Suppressor macrophage treated with lipopolysaccharide for 4 hours (primary cell): Measurements from ENCODE around the gene EPB41L4A.

Experiments
- DNase-seq: peaks from one replicate; pipeline ENCODE4 v3.0.0-alpha.2; 2020

EPB41L4A gene

GRCh38 chr5:112350626-112351025 lies 68.5 kb downstream of the EPB41L4A start:
- no peak for DNase-seq

- DNase-seq = no peak
Measured at GRCh38 chr5:112349371-112349770, 69.7 kb downstream of the EPB41L4A start.

DNA sequence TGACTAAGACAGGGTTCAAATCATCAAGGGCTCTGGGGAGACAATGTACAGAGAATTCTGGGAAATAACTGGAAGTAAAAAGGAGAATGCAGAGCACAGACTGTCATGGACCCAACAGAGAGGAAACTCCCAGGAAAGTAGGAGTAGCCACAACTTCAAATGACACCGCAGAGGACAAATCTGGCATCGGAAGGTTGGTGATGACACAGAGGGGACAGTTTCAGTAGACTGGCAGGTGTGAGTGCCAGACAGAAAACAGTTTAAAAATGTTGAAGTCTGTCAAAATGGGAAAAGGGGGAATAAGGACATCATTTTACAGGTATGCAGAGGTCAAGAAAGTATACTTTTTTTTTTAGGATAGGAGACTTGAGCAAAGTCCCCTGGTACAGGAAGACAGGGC lies 70.2 kb downstream of the EPB41L4A start:
- no peak for DNase-seq

- no peak for DNase-seq
Measured at GRCh38 chr5:112348387-112348786, 70.7 kb downstream of the EPB41L4A start.

DNA sequence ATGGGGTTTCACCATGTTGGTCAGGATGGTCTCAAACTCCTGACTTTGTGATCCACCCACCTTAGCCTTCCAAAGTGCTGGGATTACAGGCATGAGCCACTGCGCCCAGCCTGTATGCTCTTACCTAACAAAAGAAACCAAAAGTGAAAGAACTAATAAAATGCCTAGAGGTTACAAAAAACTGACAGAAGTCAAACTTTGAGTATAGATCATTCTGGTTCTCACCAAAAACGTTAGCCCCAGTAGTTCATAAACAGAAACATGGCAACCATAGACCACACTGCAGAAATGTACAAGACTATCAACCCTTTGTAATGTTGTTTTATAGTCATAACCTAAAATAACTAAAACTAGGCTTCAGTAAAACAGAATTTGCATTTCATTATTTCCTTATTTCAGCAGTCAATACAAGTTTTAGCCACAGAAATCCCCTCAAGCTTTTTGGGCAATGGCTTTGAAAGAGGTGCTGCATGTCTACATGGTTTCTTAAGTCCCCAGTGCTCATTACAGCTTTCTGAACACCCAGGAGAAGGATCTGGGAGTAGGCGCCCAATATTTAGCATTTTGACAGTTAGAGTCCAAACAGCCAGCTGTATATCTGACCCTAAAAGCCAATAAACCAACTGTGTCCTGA lies 72.5 kb downstream of the EPB41L4A start:
- no peak for DNase-seq

DNA sequence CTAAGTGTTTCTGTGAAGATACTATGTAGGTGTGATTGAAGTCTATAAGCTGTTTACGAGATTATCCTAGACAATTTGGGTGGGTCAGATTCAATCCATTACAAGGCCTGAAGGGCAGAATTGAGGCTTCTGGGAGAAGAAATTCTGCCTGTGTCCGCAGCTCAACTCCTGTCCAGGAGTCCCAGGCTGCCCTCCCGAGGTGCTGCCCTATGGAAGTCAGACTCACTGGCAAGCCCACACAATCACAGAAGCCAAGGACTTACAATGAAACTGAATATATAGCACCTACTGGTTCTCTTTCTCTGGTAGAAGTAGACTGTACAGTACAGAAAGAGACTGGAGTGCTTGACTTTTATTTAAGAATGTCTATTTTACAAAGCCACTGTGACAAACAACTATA lies 74.5 kb downstream of the EPB41L4A start:
- DNase-seq = no peak

GRCh38 chr5:112342389-112342788 lies 76.7 kb downstream of the EPB41L4A start:
- no peak for DNase-seq

DNA sequence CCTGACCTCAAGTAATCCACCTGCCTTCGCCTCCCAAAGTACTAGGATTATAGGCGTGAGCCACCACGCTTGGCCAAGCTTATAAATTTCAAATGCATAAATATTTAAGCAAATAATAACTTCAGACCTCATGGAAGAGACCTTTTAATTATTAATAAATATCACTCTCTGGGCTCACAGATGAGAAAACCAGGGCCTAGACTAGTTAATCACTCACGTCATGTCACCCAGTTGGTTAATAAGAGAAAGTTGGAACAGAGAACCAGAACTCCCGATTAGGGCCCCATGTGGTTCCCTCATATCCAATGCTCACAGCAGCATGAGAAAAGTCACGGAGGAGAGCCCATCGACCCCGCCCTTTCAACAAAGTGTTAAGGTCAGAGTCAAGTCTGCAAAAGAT lies 79.3 kb downstream of the EPB41L4A start:
- no peak for DNase-seq

DNA sequence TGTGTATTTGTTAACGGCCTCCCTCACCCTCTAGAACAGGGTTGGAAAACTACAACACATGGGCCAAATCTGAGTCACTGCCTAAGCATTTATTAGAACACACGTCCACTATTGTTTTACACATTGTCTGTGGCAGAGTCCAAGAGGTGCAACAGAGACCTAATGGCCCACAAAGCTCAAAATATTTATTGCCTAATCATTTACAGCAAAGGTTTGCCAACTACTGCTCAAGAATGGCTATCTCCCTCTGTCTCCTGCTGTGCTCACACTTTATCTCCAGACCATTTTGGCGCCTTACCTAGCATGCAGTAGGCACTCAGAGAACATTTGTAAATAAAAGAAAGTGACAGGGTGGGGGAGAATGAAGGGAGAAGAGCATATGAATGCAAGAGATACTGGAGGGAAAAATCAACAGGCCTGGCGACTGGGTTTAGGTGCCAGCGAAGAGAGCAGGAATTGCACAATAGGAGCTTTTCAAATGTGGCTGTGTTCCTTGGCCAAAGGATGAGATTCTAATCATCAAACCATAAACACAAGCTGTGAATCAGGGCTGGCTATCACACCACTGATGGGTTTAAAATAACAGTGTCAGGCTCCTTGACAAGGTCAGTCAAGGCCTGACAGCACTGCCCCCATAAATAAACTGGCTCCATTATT lies 80.3 kb downstream of the EPB41L4A start:
- DNase-seq = no peak

GRCh38 chr5:112333331-112333781 lies 85.7 kb downstream of the EPB41L4A start:
- no peak for DNase-seq

GRCh38 chr5:112331892-112332291 lies 87.2 kb downstream of the EPB41L4A start:
- DNase-seq = no peak

DNA sequence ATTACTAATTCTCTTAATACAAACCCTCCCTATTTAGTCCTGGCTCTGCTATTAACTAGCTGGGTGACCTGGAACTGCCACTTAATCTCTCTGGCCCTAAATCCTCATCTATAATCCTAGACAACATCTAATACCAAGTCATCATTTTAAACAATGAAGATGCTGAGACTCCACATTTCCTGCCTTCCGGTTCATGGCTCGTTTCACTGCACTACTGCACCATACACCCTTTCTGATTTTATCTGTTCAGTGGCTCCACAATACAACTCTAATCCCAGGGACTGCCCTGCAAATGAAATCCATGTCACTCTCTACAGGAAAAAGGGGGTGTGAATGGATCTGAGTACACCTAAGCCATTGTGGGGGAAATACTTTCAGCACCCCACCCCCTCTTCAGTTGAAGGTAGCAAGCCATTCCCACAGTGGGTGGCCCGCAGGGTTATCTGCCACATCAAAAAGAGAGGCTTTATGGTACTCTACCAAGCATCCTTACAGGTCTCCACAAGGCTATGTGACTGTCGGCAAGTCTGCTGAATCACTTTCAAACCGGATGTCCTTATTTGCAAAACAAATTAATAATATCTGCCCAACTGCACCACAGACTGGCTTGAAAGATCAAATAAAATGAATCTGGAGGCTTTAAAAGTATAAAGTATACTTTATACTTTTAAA lies 89.5 kb downstream of the EPB41L4A start:
- no peak for DNase-seq

- DNase-seq = no peak
Measured at GRCh38 chr5:112323166-112323565, 95.9 kb downstream of the EPB41L4A start.

DNA sequence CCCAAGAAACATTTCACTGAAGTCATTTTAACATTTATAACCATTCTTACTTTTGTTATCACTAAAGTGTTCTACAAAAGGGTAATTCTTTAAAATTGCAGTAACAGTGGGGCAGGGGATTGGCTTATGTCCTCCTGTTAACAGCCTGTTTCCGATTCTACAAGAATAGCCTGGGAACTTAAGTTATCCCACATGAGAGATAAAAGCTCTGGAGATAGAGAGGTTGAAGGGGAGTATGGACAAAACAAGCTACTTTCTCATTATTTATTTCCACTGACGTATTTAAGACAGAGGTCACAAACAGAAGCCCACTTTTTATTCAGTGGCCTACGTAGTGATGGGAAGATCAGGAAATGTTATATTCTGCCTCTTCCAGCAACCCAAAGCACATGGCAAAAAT lies 98.7 kb downstream of the EPB41L4A start:
- no peak for DNase-seq

GRCh38 chr5:112318346-112318745 lies 100.7 kb downstream of the EPB41L4A start:
- no peak for DNase-seq

DNA sequence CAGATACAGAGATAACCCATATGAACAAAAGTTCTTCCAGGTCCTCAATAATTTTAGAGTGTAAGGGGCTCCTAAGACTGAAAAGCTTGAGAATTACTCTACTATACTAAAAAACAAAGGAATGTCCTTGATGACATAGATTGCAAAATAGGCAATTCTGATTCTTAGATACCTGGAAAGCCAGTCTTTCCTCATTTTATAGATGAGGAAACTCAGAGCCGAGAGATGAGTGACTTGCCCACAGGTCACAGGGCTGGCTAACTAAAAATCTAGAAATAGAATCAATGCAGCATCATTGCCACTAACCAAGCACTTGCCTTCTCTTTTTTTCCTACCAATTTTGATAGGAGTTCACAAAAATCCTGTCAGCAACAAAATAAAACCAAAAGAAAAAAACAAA lies 101.2 kb downstream of the EPB41L4A start:
- DNase-seq = no peak

DNA sequence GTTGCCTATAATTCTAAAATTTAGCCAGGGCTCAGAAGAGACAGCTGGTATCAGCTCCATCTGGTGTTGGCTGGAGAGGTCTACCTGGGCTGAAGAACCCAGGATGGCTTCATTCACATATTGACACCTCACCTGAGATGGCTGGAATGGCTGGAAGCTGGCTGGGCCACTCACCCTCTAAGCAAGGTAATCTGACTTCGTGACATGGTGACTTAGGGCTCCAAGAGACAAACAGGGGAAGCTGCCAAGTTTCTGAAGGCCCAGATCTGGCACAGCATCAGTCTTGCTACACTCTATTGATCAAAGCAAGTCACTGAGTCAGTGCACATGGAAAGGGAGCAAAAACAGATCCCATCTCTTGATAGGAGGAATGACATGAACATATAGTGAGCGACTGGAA lies 102.3 kb downstream of the EPB41L4A start:
- DNase-seq = no peak

DNA sequence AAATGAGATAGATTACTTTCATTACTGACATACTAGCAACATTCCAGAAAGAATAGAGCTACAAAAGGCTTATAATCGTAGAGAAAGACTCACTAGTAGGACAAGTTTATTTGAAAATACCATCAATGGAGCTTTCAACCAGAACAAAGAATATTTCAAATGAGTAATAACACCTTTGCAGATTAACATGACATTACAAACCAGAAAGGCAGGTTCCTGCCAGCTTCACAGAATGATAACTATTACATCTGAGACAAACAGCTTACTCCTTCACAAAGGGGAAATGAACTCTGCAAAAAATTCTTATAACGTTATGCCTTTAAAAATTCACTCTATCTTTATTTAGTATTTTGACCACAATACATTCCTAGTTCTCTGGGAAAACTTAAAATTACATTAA lies 103.1 kb downstream of the EPB41L4A start:
- no peak for DNase-seq

DNA sequence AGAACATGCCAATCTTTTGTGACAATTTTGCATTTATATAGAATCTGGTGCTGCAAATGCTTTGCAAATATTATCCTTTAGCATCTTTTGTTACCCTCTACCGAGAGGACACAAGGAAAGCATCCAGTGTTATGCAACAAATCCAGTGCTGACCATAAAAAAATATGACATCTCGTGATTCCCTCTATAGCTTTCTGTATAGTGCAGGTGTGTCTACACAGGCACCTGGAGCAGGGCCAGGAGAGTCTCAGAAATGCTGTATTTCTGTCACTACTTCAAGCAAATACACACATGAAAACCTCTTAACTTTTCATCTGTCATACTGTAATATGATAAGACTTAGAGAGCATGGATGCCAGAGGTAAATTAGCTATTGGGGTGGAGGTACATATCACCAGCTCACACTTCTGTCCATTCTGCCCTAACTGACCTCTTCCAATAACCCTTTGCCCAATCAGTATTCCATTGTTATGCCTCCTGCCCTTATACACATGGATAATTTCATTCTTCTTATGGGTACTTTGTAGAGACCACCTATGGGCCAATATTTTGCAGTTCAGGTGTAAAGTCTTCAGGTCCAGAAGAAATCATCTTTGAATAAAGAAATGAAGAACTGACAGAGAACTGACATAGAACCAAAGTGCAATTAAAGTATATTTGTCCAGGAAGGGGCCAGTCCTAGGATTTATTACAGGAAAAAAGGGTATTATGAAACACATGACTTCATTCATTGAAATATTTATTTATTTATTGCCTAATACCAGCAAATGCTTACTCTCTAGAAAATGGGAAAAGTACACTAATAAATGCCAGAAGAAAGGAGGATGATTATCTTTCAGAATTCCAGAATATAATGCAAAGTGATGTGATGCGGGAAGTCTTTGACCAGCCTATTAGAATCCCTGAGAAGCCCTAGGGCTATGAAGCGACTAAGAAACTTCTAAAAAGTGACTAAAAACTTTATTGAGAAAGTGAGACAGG lies 106.5 kb downstream of the EPB41L4A start:
- no peak for DNase-seq

GRCh38 chr5:112310746-112311145 lies 108.3 kb downstream of the EPB41L4A start:
- no peak for DNase-seq

DNA sequence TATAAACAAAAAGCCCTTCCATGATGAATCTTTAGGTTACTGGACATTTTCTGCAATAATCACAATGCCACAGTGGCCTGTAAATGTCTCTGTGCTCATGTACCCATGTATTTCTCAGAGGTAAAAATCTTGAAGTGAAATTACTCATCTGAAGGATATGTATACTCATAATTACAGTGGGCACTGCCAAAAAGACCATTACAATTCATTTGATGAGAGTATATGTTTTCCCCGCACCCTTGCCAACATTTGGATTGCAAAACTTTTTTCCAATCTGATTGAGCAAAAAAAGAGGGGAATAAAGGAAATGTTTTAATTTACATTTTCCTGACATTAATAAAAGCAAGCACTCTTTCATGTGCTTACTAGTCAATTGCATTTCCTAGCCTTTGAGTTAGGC lies 110.5 kb downstream of the EPB41L4A start:
- no peak for DNase-seq

GRCh38 chr5:112306956-112307355 lies 112.1 kb downstream of the EPB41L4A start:
- no peak for DNase-seq

DNA sequence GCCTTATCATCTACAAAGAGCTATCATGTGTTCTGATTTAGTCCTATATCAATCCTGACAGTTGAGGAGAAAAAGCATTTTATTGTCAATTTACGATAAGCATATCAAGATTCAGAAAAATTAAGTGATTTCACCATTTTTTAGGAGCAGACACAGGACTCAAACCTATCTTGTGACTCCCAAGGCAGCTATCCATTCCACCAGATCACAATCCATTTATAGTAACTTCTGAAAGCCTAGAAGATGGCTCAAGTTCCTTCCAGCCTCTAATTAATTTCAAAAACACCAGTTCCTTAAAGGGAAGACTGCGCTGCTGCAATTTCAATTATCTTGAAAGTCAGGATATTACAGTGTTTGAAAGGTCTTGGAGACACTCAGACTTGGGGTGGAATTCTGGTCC lies 114.3 kb downstream of the EPB41L4A start:
- no peak for DNase-seq
